HG03039 (cell line): ENCODE results near the gene PDIA6.
"Not testable (repeated sequence)": the region's sequence is repeated elsewhere in the genome, so short reads cannot be mapped to it uniquely, and the experiment has no call there.

Experiments
- ATAC-seq: cut with Tn5 transposase; IDR thresholded peaks from one replicate; pipeline ENCODE4 v1.9.1; 2021; ENCODE audit warnings: mild to moderate bottlenecking, moderate library complexity; ENCODE audit not compliant: unreplicated experiment

Gene PDIA6

GRCh38 chr2:10834068-10834655 is 21.6 kb upstream of the PDIA6 start:
- no peak for ATAC-seq

- ATAC-seq, result no peak
These were observed 20.4 kb upstream of the PDIA6 start for GRCh38 chr2:10833021-10833420.

- ATAC-seq, result peak; percentile 73
These were observed 19.8 kb upstream of the PDIA6 start for GRCh38 chr2:10832203-10832936.

- no peak for ATAC-seq
These were observed 18.9 kb upstream of the PDIA6 start for GRCh38 chr2:10831400-10831985.

GRCh38 chr2:10830641-10831399 is 18.2 kb upstream of the PDIA6 start:
- no peak for ATAC-seq

- ATAC-seq, result no peak
These were observed 17.6 kb upstream of the PDIA6 start for GRCh38 chr2:10830203-10830602.

- no peak for ATAC-seq
These were observed 16.7 kb upstream of the PDIA6 start for GRCh38 chr2:10829299-10829698.

- no peak for ATAC-seq
These were observed 15.8 kb upstream of the PDIA6 start for GRCh38 chr2:10828346-10828745.

GRCh38 chr2:10826625-10827024 is 14.0 kb upstream of the PDIA6 start:
- no peak for ATAC-seq

GRCh38 chr2:10826026-10826425 is 13.4 kb upstream of the PDIA6 start:
- no peak for ATAC-seq

GRCh38 chr2:10824191-10824590 is 11.6 kb upstream of the PDIA6 start:
- no peak for ATAC-seq

- ATAC-seq, result no peak
These were observed 8.6 kb upstream of the PDIA6 start for GRCh38 chr2:10820978-10821695.

GRCh38 chr2:10820562-10820961 is 8.0 kb upstream of the PDIA6 start:
- ATAC-seq, result no peak

GRCh38 chr2:10819714-10820314 is 7.2 kb upstream of the PDIA6 start:
- ATAC-seq, result no peak

GRCh38 chr2:10818984-10819383 is 6.4 kb upstream of the PDIA6 start:
- no peak for ATAC-seq

GRCh38 chr2:10818305-10818704 is 5.7 kb upstream of the PDIA6 start:
- not testable (repeated sequence) for ATAC-seq

GRCh38 chr2:10817413-10817812 is 4.8 kb upstream of the PDIA6 start:
- ATAC-seq, result no peak

GRCh38 chr2:10814571-10815331 is 2.2 kb upstream of the PDIA6 start:
- no peak for ATAC-seq

- ATAC-seq, result no peak
These were observed 1.6 kb upstream of the PDIA6 start for GRCh38 chr2:10814142-10814541.
